ENCODE results near the gene TROAP.

- TF ChIP-seq, protein P1, sequence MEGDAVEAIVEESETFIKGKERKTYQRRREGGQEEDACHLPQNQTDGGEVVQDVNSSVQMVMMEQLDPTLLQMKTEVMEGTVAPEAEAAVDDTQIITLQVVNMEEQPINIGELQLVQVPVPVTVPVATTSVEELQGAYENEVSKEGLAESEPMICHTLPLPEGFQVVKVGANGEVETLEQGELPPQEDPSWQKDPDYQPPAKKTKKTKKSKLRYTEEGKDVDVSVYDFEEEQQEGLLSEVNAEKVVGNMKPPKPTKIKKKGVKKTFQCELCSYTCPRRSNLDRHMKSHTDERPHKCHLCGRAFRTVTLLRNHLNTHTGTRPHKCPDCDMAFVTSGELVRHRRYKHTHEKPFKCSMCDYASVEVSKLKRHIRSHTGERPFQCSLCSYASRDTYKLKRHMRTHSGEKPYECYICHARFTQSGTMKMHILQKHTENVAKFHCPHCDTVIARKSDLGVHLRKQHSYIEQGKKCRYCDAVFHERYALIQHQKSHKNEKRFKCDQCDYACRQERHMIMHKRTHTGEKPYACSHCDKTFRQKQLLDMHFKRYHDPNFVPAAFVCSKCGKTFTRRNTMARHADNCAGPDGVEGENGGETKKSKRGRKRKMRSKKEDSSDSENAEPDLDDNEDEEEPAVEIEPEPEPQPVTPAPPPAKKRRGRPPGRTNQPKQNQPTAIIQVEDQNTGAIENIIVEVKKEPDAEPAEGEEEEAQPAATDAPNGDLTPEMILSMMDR (conservative IDR thresholded peaks at IDR 0.05): no peak
- TF ChIP-seq ZFX (IDR thresholded peaks at IDR 0.05): no peak
Measured at GRCh38 chr12:49294086-49294803, 28.8 kb upstream of the TROAP start.

Measured in C4-2B (cell line).